Endothelial cell of umbilical vein (primary cell): ENCODE data around the gene ARID1B. TPM values are rescaled to one million over a fixed set of nuclear protein-coding genes. Genes with fewer than 3 reads are reported as not detected.

ENCODE experiments used
- BruUV-seq: library from RNA; stranded (reverse); fragments of 400-500 nt; replicated peaks from 2 replicates; lab custom pipeline; 2021; lab: Mats Ljungman, UMichigan
- CTCF ChIA-PET: fragments of 300-600, 350-600 bp; sonication (Branson Sonifier 250); formaldehyde crosslinking; loops from one replicate; lab custom pipeline; 2021; ENCODE audit warnings: antibody characterized with exemption, inconsistent platforms; lab: Charles Lee
- POLR2A ChIA-PET: fragments of 300-600, 350-600 bp; sonication (Branson Sonifier 250); formaldehyde crosslinking; loops from one replicate; lab custom pipeline; 2021; ENCODE audit warnings: antibody characterized with exemption, inconsistent platforms; lab: Charles Lee
- DNase-seq: peaks from one replicate; pipeline ENCODE4 v3.0.0-alpha.2; 2011; ENCODE audit warnings: low read depth, low spot score
- FAIRE-seq: peaks from 2 replicates; lab custom pipeline; 2011; peaks lifted over from hg19 to GRCh38; lab: Jason Lieb, UNC
- H2AFZ ChIP-seq: 2 replicates; pipeline ENCODE4 v1.6.0; 2012; ENCODE audit warnings: low read depth, low read length, control low read depth, inconsistent platforms
- H3K27ac ChIP-seq: 2 replicates; pipeline ENCODE4 v1.5.1; 2011; ENCODE audit warnings: low read depth, mild to moderate bottlenecking, control low read depth, low read length, moderate library complexity; ENCODE audit not compliant: insufficient read depth
- H3K27me3 ChIP-seq, 2 experiments: 2 replicates each; pipeline versions ENCODE4 v1.6.0 to v1.6.1; 2011; ENCODE audit warnings: low read length in 2 of 2, mixed read lengths in 1 of 2; ENCODE audit not compliant: control insufficient read depth in 2 of 2, insufficient read depth in 2 of 2
- H3K36me3 ChIP-seq, 2 experiments: 2 replicates in 1 of 2; 3 replicates in 1 of 2; pipeline ENCODE4 v1.5.1; 2011; ENCODE audit warnings: low read length in 2 of 2, mild to moderate bottlenecking in 1 of 2, moderate library complexity in 1 of 2; ENCODE audit not compliant: control insufficient read depth in 2 of 2, insufficient read depth in 2 of 2; ENCODE audit errors: extremely low read depth in 1 of 2
- H3K4me1 ChIP-seq: 3 replicates; pipeline ENCODE4 v1.5.1; 2011; ENCODE audit warnings: mild to moderate bottlenecking, low read length; ENCODE audit not compliant: control insufficient read depth, insufficient read depth; ENCODE audit errors: extremely low read depth
- H3K4me2 ChIP-seq: 2 replicates; pipeline ENCODE4 v1.6.1; 2011; ENCODE audit warnings: low read length, control low read depth, mixed read lengths; ENCODE audit not compliant: insufficient read depth
- H3K4me3 ChIP-seq, 3 experiments: fragments of 200-600 bp in 1 of 3; sonication (generic), shearing (Covaris generic) in 1 of 3; replicated peaks in 1 of 3; 2 replicates each; pipeline ENCODE4 v1.5.1; 2011 to 2016; ENCODE audit warnings: control low read depth in 3 of 3, low read length in 3 of 3, mild to moderate bottlenecking in 2 of 3, inconsistent platforms in 1 of 3, low read depth in 1 of 3, moderate library complexity in 1 of 3; ENCODE audit not compliant: insufficient read depth in 1 of 3
- H3K79me2 ChIP-seq: 2 replicates; pipeline ENCODE4 v1.6.0; 2012; ENCODE audit warnings: low read length, inconsistent platforms; ENCODE audit not compliant: control insufficient read depth, insufficient read depth
- H3K9ac ChIP-seq: replicated peaks from 2 replicates; pipeline ENCODE3; 2011; ENCODE audit warnings: low read length, control low read depth; ENCODE audit not compliant: insufficient read depth; ENCODE audit errors: extremely low read depth
- H3K9me1 ChIP-seq: replicated peaks from 3 replicates; pipeline ENCODE4 v1.6.0; 2011; ENCODE audit warnings: mild to moderate bottlenecking, low read length; ENCODE audit not compliant: control insufficient read depth, insufficient read depth; ENCODE audit errors: extremely low read depth
- H3K9me3 ChIP-seq: replicated peaks from 2 replicates; pipeline ENCODE4 v1.5.1; 2012; ENCODE audit warnings: low read length, inconsistent platforms; ENCODE audit not compliant: control insufficient read depth, insufficient read depth
- H4K20me1 ChIP-seq: replicated peaks from 2 replicates; pipeline ENCODE3; 2011; ENCODE audit warnings: mild to moderate bottlenecking, low read length; ENCODE audit not compliant: control insufficient read depth, insufficient read depth; ENCODE audit errors: extremely low read depth
- EZH2 ChIP-seq: IDR thresholded peaks from 2 replicates; pipeline ENCODE4 v1.6.1; 2012; ENCODE audit warnings: borderline replicate concordance, low read depth, mild to moderate bottlenecking, moderate library complexity, low read length, inconsistent platforms; ENCODE audit not compliant: severe bottlenecking
- FOS ChIP-seq: IDR thresholded peaks from 2 replicates; pipeline ENCODE4 v1.6.1; 2011; ENCODE audit warnings: mild to moderate bottlenecking, low read length, moderate library complexity, borderline replicate concordance; ENCODE audit not compliant: insufficient read depth
- GATA2 ChIP-seq: IDR thresholded peaks from 2 replicates; pipeline ENCODE4 v1.7.0; 2011; ENCODE audit warnings: low read depth, mild to moderate bottlenecking, moderate library complexity, mixed read lengths, low read length; ENCODE audit not compliant: insufficient read length, insufficient read depth
- JUN ChIP-seq: IDR thresholded peaks from 2 replicates; pipeline ENCODE4 v1.6.1; 2011; ENCODE audit warnings: borderline replicate concordance, low read depth; ENCODE audit not compliant: insufficient read length, insufficient read depth
- MYC ChIP-seq: IDR thresholded peaks from one replicate; pipeline ENCODE4 v1.6.1; 2011; ENCODE audit warnings: mild to moderate bottlenecking, low read depth, low read length
- POLR2A ChIP-seq: IDR thresholded peaks from 2 replicates; pipeline ENCODE4 v1.6.1; 2012; ENCODE audit warnings: low read depth, mild to moderate bottlenecking, control low read depth, low read length
- POLR2AphosphoS5 ChIP-seq: IDR thresholded peaks from 2 replicates; pipeline ENCODE4 v1.6.1; 2012; ENCODE audit warnings: low read depth, mild to moderate bottlenecking, control low read depth, low read length, moderate library complexity; ENCODE audit not compliant: insufficient read depth
- dilution Hi-C: fragments of 300-500 bp; cut with MboI; formaldehyde crosslinking; loops from one replicate; pipeline ENCODE4 v1.15.0; 2019; ENCODE audit warnings: low sequenced_read_pairs; ENCODE audit not compliant: extremely low pct_ligation_motif_present
- intact Hi-C: fragments of 100-400 bp; cut with micrococcal nuclease; formaldehyde crosslinking; loops from one replicate; pipeline ENCODE4 v1.10.0; 2022
- polyA plus RNA-seq, 4 experiments: library from polyadenylated mRNA; depleted of rRNA in 3 of 4; stranded (reverse) in 3 of 4; unstranded in 1 of 4; fragments of >200 nt; gene quantifications; 2 replicates each; pipeline versions ENCODE4 v1.2.1 to v1.2.3, GENCODE V29; 2011 to 2012; ENCODE audit warnings: missing spikeins in 1 of 4
- total RNA-seq: library from RNA; stranded (reverse); gene quantifications from 2 replicates; pipeline ENCODE4 v1.2.3, GENCODE V29; 2021
- TF ChIP-seq, protein P1 (sequence below), 2 donors: IDR thresholded peaks; 1 replicate in 1 of 2; 2 replicates in 1 of 2; pipeline ENCODE4 v1.5.1; 2011; ENCODE audit warnings: low read length in 2 of 2, mild to moderate bottlenecking in 2 of 2, moderate library complexity in 2 of 2, control low read depth in 1 of 2, inconsistent platforms in 1 of 2, low read depth in 1 of 2; ENCODE audit not compliant: insufficient read depth in 1 of 2; ENCODE audit errors: extremely low read depth in 1 of 2
- TF ChIP-seq, protein P2 (sequence below): IDR thresholded peaks from 2 replicates; pipeline ENCODE4 v1.6.1; 2011; ENCODE audit not compliant: insufficient read depth, insufficient read length

The ARID1B gene
- total and polyA plus RNA-seq, 2 donors (not counting 3 experiments of a cell fraction or from before 2014, with no cell fraction given), result 21.8 to 89.5 TPM

DNA sequence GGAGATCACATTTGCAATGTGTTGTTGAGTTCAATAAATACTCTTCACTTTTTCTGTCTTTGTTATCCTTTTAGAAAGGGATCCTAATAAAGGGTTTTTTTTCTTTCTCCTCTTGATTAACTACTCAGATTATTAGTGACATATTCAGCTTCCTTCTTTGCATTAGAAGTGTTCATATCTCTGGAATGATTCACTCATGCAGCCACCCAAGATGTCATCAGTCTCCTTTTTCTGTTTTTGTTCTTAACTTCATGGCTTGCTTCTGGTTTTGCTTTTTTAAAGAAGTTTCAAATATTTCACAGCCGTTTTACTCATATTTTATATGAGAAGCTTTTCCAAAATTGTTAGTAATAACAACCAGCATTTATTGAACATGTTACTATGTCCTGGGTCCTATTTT lies 358.5 kb downstream of the ARID1B start:
- Histone ChIP-seq H3K27me3 (no peaks in the 10 kb centered on the region), H3K79me2 (no peaks in the 10 kb centered on the region), H3K9me3 (no peaks in the 10 kb centered on the region), H3K9ac (no peak overlapping the region), H3K4me2 (no peak overlapping the region), H3K36me3 (peaks cover 2 to 7% of the 10 kb centered on the region in 2 experiments), H3K4me3 (no peak overlapping the region), H4K20me1 (no peaks in the 10 kb centered on the region), H3K27ac (no peak overlapping the region), H3K9me1 (no peaks in the 10 kb centered on the region), H3K4me1 (peaks cover 3% of the 10 kb centered on the region), H2AFZ (no peak overlapping the region)
- FAIRE-seq (peak; percentile 44), DNase-seq (no peak)
- intact Hi-C loops, result no loop called here
- no TSS peak for BruUV-seq
- ChIA-PET POLR2A (no interaction called here), CTCF (interaction anchor here (1.2 kb wide), 1 partner anchor 9 kb away, joined by 5 read pairs; no protein-coding TSS in a partner anchor)
- no peak for TF ChIP-seq POLR2AphosphoS5
- TF ChIP-seq JUN, result no peak
- TF ChIP-seq MYC, result no peak
- TF ChIP-seq POLR2A, result no peak
- no peak for TF ChIP-seq FOS
- no peak for TF ChIP-seq GATA2
- TF ChIP-seq, protein P1, sequence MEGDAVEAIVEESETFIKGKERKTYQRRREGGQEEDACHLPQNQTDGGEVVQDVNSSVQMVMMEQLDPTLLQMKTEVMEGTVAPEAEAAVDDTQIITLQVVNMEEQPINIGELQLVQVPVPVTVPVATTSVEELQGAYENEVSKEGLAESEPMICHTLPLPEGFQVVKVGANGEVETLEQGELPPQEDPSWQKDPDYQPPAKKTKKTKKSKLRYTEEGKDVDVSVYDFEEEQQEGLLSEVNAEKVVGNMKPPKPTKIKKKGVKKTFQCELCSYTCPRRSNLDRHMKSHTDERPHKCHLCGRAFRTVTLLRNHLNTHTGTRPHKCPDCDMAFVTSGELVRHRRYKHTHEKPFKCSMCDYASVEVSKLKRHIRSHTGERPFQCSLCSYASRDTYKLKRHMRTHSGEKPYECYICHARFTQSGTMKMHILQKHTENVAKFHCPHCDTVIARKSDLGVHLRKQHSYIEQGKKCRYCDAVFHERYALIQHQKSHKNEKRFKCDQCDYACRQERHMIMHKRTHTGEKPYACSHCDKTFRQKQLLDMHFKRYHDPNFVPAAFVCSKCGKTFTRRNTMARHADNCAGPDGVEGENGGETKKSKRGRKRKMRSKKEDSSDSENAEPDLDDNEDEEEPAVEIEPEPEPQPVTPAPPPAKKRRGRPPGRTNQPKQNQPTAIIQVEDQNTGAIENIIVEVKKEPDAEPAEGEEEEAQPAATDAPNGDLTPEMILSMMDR (IDR thresholded peaks at IDR 0.05; ENCODE audit: extremely low read depth in 1 of 2, insufficient read depth in 1 of 2, low read depth in 1 of 2, low read length in 2 of 2), result no peak
- TF ChIP-seq EZH2, result no peak
- TF ChIP-seq, protein P2, sequence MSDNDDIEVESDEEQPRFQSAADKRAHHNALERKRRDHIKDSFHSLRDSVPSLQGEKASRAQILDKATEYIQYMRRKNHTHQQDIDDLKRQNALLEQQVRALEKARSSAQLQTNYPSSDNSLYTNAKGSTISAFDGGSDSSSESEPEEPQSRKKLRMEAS, result no peak
- dilution Hi-C loops, result no loop called here
